GM21529 (cell line): Measurements from ENCODE around the gene DNAAF1.

Source experiments
- ATAC-seq: cut with Tn5 transposase; IDR thresholded peaks from one replicate; pipeline ENCODE4 v1.9.1; 2021; ENCODE audit not compliant: unreplicated experiment

The DNAAF1 gene

GRCh38 chr16:84121007-84121406 lies 24.1 kb upstream of the DNAAF1 start:
- ATAC-seq: no peak

- no peak for ATAC-seq
Observed at GRCh38 chr16:84124257-84125073, 20.6 kb upstream of the DNAAF1 start.

GRCh38 chr16:84131117-84131516 lies 14.0 kb upstream of the DNAAF1 start:
- ATAC-seq: no peak

GRCh38 chr16:84132527-84133285 lies 12.4 kb upstream of the DNAAF1 start:
- ATAC-seq: no peak

- ATAC-seq: no peak
Observed at GRCh38 chr16:84136331-84137125, 8.6 kb upstream of the DNAAF1 start.

GRCh38 chr16:84137287-84137686 lies 7.8 kb upstream of the DNAAF1 start:
- no peak for ATAC-seq

GRCh38 chr16:84137769-84138357 lies 7.2 kb upstream of the DNAAF1 start:
- ATAC-seq: no peak

- no peak for ATAC-seq
Observed at GRCh38 chr16:84138500-84138823, 6.6 kb upstream of the DNAAF1 start.

- ATAC-seq: peak; percentile 81
Observed at GRCh38 chr16:84138824-84139627, 6.1 kb upstream of the DNAAF1 start.

- ATAC-seq: no peak
Observed at GRCh38 chr16:84139628-84140258, 5.4 kb upstream of the DNAAF1 start.

- no peak for ATAC-seq
Observed at GRCh38 chr16:84141143-84141670, 3.9 kb upstream of the DNAAF1 start.

GRCh38 chr16:84143081-84143480 lies 2.0 kb upstream of the DNAAF1 start:
- ATAC-seq: no peak

GRCh38 chr16:84143784-84144199 lies 1.3 kb upstream of the DNAAF1 start:
- no peak for ATAC-seq

- ATAC-seq: no peak
Observed at GRCh38 chr16:84144209-84144858, 774 bp upstream of the DNAAF1 start.

- no peak for ATAC-seq
Observed at GRCh38 chr16:84150926-84151325, 5.8 kb downstream of the DNAAF1 start.

- ATAC-seq: no peak
Observed at GRCh38 chr16:84153660-84154214, 8.6 kb downstream of the DNAAF1 start.

- ATAC-seq: no peak
Observed at GRCh38 chr16:84155226-84155625, 10.1 kb downstream of the DNAAF1 start.

GRCh38 chr16:84155771-84156170 lies 10.7 kb downstream of the DNAAF1 start:
- ATAC-seq: no peak

GRCh38 chr16:84156342-84156784 lies 11.3 kb downstream of the DNAAF1 start:
- ATAC-seq: no peak
